H1 (cell line): ENCODE data around the gene TP73. TPM values are rescaled to one million over a fixed set of nuclear protein-coding genes. Genes with fewer than 3 reads are reported as not detected.
A peak's percentile ranks its signal among the peaks of the same experiment; 100 is the strongest.

ENCODE experiments used
- ASH2L ChIP-seq: fragments of 200-600, 300-600 bp; sonication (generic); IDR thresholded peaks from one replicate; pipeline ENCODE4 v1.7.1; 2017; ENCODE audit warnings: low read length
- EZH2 ChIP-seq: fragments of 200-600 bp; sonication (generic); IDR thresholded peaks from 2 replicates; pipeline ENCODE4 v1.7.1; 2012; ENCODE audit warnings: low read depth, mild to moderate bottlenecking, moderate library complexity, low read length, inconsistent platforms; ENCODE audit not compliant: severe bottlenecking
- HDAC2 ChIP-seq, 2 experiments: fragments of 300-600 bp in 1 of 2; sonication (generic) in 1 of 2; IDR thresholded peaks; 2 replicates each; pipeline ENCODE4 v1.6.1; 2011 to 2012; ENCODE audit warnings: low read depth in 2 of 2, low read length in 2 of 2, mild to moderate bottlenecking in 2 of 2, moderate library complexity in 2 of 2, borderline replicate concordance in 1 of 2, inconsistent platforms in 1 of 2
- RAD21 ChIP-seq, 2 experiments: IDR thresholded peaks in 1 of 2; conservative IDR thresholded peaks in 1 of 2; 2 replicates each; pipeline ENCODE4 v1.6.1; 2011; ENCODE audit warnings: low read depth in 2 of 2, low read length in 2 of 2, improper control_type of control experiment in 1 of 2, inconsistent platforms in 1 of 2, mild to moderate bottlenecking in 1 of 2, moderate library complexity in 1 of 2
- RFX5 ChIP-seq: IDR thresholded peaks from 2 replicates; pipeline ENCODE4 v1.6.1; 2011; ENCODE audit warnings: low read depth, low read length, improper control_type of control experiment, borderline replicate concordance
- SP2 ChIP-seq: IDR thresholded peaks from 2 replicates; pipeline ENCODE4 v1.6.1; 2012; ENCODE audit warnings: mild to moderate bottlenecking, low read length, inconsistent platforms
- SRF ChIP-seq: IDR thresholded peaks from 2 replicates; pipeline ENCODE4 v1.6.1; 2011; ENCODE audit warnings: mild to moderate bottlenecking, low read depth, low read length, moderate library complexity
- polyA plus RNA-seq, 7 experiments: library from polyadenylated mRNA; depleted of rRNA in 3 of 7; stranded (reverse) in 5 of 7; unstranded in 2 of 7; fragments of >200 nt in 5 of 7; fragments of 200-250 nt in 2 of 7; gene quantifications; 1 replicate in 5 of 7; 2 replicates in 1 of 7; 4 replicates in 1 of 7; pipeline versions ENCODE4 v1.2.1 to v1.2.3, GENCODE V29; 2011 to 2013; ENCODE audit warnings: missing spikeins in 2 of 7, mixed read lengths in 2 of 7
- total RNA-seq: library from RNA; stranded (reverse); fragmentation: NEBNext Ultra II Directional; extraction: Animal tissue kit (Norgen Biotek cat#: 25700); gene quantifications from 2 replicates; pipeline ENCODE4 v1.2.1, GENCODE V29; 2021
- TF ChIP-seq, protein P1 (sequence below): fragments of 300-600 bp; sonication (generic); IDR thresholded peaks from 2 replicates; pipeline ENCODE4 v1.7.1; 2012; ENCODE audit warnings: low read length, moderate library complexity, mild to moderate bottlenecking, inconsistent platforms; ENCODE audit not compliant: insufficient replicate concordance

Gene TP73
- total and polyA plus RNA-seq, 2 of the 8 experiments (the other 6 are each of a cell fraction or from before 2014, with no cell fraction given), result 2.6 to 3.1 TPM

DNA sequence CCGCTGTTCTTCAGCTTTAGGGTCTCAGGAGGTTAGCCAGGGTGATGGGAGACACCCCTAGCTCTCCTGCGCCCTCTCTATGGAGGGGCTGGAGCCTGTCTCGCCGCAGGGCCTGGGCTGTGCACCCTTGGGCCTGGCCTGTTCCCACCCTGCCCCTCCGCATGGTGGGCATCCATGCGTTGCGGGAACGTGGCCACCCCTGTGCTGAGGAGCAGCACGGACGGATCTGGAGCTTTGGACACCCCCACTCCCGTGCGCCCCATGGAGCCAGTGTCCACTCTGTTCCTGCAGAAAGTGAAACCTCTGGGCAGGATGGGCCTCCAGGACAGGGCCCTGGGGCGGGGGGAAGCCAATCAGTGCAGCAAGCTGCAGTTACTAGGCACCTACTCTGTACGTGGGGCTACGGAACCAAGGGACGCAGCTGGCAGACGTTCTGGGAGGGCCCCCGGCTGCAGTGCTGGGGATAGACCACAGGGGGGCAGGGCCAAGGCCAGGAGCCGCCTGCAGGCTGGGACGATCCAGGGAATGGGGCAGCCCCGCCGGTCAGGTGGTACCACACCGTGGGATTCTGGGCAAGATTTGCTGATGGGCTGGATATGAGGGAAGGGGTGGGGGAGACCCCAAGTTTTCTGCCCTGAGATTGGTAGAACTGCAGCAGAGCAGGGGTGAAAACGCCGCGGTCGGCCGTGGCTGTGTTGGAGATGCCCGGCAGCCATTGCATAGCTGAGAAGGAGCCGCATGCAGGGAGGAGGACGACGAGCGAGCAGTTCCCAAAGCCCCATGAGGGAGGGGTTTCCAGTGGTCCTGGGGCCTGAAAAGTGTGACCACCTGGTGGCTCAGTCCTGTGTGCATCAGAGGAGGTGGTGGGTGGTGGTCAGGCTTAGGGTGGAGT lies 43.3 kb downstream of the TP73 start (continued):
- TF ChIP-seq, protein P1, sequence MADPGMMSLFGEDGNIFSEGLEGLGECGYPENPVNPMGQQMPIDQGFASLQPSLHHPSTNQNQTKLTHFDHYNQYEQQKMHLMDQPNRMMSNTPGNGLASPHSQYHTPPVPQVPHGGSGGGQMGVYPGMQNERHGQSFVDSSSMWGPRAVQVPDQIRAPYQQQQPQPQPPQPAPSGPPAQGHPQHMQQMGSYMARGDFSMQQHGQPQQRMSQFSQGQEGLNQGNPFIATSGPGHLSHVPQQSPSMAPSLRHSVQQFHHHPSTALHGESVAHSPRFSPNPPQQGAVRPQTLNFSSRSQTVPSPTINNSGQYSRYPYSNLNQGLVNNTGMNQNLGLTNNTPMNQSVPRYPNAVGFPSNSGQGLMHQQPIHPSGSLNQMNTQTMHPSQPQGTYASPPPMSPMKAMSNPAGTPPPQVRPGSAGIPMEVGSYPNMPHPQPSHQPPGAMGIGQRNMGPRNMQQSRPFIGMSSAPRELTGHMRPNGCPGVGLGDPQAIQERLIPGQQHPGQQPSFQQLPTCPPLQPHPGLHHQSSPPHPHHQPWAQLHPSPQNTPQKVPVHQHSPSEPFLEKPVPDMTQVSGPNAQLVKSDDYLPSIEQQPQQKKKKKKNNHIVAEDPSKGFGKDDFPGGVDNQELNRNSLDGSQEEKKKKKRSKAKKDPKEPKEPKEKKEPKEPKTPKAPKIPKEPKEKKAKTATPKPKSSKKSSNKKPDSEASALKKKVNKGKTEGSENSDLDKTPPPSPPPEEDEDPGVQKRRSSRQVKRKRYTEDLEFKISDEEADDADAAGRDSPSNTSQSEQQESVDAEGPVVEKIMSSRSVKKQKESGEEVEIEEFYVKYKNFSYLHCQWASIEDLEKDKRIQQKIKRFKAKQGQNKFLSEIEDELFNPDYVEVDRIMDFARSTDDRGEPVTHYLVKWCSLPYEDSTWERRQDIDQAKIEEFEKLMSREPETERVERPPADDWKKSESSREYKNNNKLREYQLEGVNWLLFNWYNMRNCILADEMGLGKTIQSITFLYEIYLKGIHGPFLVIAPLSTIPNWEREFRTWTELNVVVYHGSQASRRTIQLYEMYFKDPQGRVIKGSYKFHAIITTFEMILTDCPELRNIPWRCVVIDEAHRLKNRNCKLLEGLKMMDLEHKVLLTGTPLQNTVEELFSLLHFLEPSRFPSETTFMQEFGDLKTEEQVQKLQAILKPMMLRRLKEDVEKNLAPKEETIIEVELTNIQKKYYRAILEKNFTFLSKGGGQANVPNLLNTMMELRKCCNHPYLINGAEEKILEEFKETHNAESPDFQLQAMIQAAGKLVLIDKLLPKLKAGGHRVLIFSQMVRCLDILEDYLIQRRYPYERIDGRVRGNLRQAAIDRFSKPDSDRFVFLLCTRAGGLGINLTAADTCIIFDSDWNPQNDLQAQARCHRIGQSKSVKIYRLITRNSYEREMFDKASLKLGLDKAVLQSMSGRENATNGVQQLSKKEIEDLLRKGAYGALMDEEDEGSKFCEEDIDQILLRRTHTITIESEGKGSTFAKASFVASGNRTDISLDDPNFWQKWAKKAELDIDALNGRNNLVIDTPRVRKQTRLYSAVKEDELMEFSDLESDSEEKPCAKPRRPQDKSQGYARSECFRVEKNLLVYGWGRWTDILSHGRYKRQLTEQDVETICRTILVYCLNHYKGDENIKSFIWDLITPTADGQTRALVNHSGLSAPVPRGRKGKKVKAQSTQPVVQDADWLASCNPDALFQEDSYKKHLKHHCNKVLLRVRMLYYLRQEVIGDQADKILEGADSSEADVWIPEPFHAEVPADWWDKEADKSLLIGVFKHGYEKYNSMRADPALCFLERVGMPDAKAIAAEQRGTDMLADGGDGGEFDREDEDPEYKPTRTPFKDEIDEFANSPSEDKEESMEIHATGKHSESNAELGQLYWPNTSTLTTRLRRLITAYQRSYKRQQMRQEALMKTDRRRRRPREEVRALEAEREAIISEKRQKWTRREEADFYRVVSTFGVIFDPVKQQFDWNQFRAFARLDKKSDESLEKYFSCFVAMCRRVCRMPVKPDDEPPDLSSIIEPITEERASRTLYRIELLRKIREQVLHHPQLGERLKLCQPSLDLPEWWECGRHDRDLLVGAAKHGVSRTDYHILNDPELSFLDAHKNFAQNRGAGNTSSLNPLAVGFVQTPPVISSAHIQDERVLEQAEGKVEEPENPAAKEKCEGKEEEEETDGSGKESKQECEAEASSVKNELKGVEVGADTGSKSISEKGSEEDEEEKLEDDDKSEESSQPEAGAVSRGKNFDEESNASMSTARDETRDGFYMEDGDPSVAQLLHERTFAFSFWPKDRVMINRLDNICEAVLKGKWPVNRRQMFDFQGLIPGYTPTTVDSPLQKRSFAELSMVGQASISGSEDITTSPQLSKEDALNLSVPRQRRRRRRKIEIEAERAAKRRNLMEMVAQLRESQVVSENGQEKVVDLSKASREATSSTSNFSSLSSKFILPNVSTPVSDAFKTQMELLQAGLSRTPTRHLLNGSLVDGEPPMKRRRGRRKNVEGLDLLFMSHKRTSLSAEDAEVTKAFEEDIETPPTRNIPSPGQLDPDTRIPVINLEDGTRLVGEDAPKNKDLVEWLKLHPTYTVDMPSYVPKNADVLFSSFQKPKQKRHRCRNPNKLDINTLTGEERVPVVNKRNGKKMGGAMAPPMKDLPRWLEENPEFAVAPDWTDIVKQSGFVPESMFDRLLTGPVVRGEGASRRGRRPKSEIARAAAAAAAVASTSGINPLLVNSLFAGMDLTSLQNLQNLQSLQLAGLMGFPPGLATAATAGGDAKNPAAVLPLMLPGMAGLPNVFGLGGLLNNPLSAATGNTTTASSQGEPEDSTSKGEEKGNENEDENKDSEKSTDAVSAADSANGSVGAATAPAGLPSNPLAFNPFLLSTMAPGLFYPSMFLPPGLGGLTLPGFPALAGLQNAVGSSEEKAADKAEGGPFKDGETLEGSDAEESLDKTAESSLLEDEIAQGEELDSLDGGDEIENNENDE, result no peak
- TF ChIP-seq RFX5, result no peak
- no peak for TF ChIP-seq ASH2L
- no peak for TF ChIP-seq SRF
- TF ChIP-seq HDAC2 (IDR thresholded peaks at IDR 0.05; ENCODE audit: borderline replicate concordance in 1 of 2, low read depth in 2 of 2, low read length in 2 of 2), result no peak
- TF ChIP-seq SP2, result no peak
- peak; percentile 60 to 72 for TF ChIP-seq RAD21 (IDR thresholded peaks at IDR 0.05 in 1 of 2, conservative IDR thresholded peaks at IDR 0.05 in 1 of 2; ENCODE audit: low read depth in 2 of 2, low read length in 2 of 2)
- TF ChIP-seq EZH2, result no peak
